Kidney (tissue), 14 donors: Measurements from ENCODE around the gene BAX. TPM values are rescaled to one million over a fixed set of nuclear protein-coding genes. Genes with fewer than 3 reads are reported as not detected.

ENCODE experiments used
- DNase-seq, 5 donors: peaks; one replicate each; pipeline ENCODE4 v3.0.0-alpha.2; 2013 to 2020
- FAIRE-seq: peaks from 2 replicates; lab custom pipeline; 2012; peaks lifted over from hg19 to GRCh38; lab: Jason Lieb, UNC
- H3K27ac ChIP-seq, 2 donors: one replicate each; pipeline ENCODE4 v1.7.0; 2013; ENCODE audit warnings: low read depth in 2 of 2, low read length in 2 of 2, inconsistent platforms in 1 of 2
- H3K27me3 ChIP-seq: one replicate; pipeline ENCODE4 v1.7.1; 2013; ENCODE audit warnings: low read length, inconsistent platforms; ENCODE audit not compliant: control insufficient read depth, insufficient read depth
- H3K36me3 ChIP-seq, 3 donors: one replicate each; pipeline versions ENCODE4 v1.7.0 to v1.7.1; 2013; ENCODE audit warnings: low read length in 3 of 3, control low read depth in 1 of 3, inconsistent platforms in 1 of 3; ENCODE audit not compliant: insufficient read depth in 3 of 3, control insufficient read depth in 2 of 3
- H3K4me1 ChIP-seq, 3 donors: one replicate each; pipeline versions ENCODE4 v1.7.0 to v1.7.1; 2013; ENCODE audit warnings: low read length in 3 of 3, inconsistent platforms in 1 of 3, low read depth in 1 of 3; ENCODE audit not compliant: control insufficient read depth in 2 of 3, insufficient read depth in 2 of 3
- H3K4me3 ChIP-seq, 3 donors: one replicate each; pipeline versions ENCODE4 v1.7.0 to v1.8.1; 2013; ENCODE audit warnings: low read length in 3 of 3, control low read depth in 1 of 3, inconsistent platforms in 1 of 3
- H3K9ac ChIP-seq, 3 donors: one replicate each; pipeline versions ENCODE4 v1.7.0 to v1.7.1; 2013; ENCODE audit warnings: low read length in 3 of 3, control low read depth in 1 of 3, inconsistent platforms in 1 of 3
- H3K9me3 ChIP-seq, 3 donors: one replicate each; pipeline versions ENCODE4 v1.7.0 to v1.7.1; 2013; ENCODE audit warnings: low read length in 3 of 3, control low read depth in 1 of 3, inconsistent platforms in 1 of 3; ENCODE audit not compliant: control insufficient read depth in 2 of 3, insufficient read depth in 1 of 3
- intact Hi-C: fragments of 100-400 bp; cut with DNase I; formaldehyde crosslinking; loops from one replicate; pipeline ENCODE4 v1.11.1; 2022
- polyA plus RNA-seq: library from polyadenylated mRNA; stranded (reverse); fragments of 350-450 nt; fragmentation: Illumina TruSeq; extraction: RNeasy Lipid Tissue Mini Kit (QIAGEN cat#74804); gene quantifications from one replicate; pipeline ENCODE4 v1.2.3, GENCODE V29; 2014; ENCODE audit warnings: low read depth, low replicate concordance; ENCODE audit not compliant: insufficient read depth
- total RNA-seq: library from RNA; stranded (reverse); fragmentation: NEBNext Ultra II Directional; extraction: Animal tissue kit (Norgen Biotek cat#: 25700); gene quantifications from one replicate; pipeline ENCODE4 v1.2.1, GENCODE V29; 2021
- TF ChIP-seq, protein P1 (sequence below): IDR thresholded peaks from 3 replicates; pipeline ENCODE4 v1.5.1; 2012; ENCODE audit warnings: mild to moderate bottlenecking, moderate library complexity, borderline replicate concordance; ENCODE audit not compliant: insufficient read depth; ENCODE audit errors: extremely low read depth
- donor health status: control.
- donor health status: control.
- donor health status: control.
- donor health status: control.
- donor health status: control.
- donor health status: DM: yes; HTN: yes; CAD: no.
- donor health status: Normal renal cell carcinoma (clear cell type).

BAX gene
- total and polyA plus RNA-seq, 2 donors from 2014 or later, result 76.7 to 141 TPM

GRCh38 chr19:48964205-48965039, 9.7 kb downstream of the BAX start:
- TF ChIP-seq, protein P1, sequence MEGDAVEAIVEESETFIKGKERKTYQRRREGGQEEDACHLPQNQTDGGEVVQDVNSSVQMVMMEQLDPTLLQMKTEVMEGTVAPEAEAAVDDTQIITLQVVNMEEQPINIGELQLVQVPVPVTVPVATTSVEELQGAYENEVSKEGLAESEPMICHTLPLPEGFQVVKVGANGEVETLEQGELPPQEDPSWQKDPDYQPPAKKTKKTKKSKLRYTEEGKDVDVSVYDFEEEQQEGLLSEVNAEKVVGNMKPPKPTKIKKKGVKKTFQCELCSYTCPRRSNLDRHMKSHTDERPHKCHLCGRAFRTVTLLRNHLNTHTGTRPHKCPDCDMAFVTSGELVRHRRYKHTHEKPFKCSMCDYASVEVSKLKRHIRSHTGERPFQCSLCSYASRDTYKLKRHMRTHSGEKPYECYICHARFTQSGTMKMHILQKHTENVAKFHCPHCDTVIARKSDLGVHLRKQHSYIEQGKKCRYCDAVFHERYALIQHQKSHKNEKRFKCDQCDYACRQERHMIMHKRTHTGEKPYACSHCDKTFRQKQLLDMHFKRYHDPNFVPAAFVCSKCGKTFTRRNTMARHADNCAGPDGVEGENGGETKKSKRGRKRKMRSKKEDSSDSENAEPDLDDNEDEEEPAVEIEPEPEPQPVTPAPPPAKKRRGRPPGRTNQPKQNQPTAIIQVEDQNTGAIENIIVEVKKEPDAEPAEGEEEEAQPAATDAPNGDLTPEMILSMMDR, result no peak
- Histone ChIP-seq H3K27ac (peak overlapping the region; percentile 92 to 95), H3K4me3 (peak overlapping the region in 2 of 3 donors; percentile 57 to 73), H3K4me1 (peaks cover 0 to 29% (median 21%) of the 10 kb centered on the region in 3 donors), H3K36me3 (peaks cover 3 to 35% (median 4%) of the 10 kb centered on the region in 3 donors), H3K9ac (peak overlapping the region in 2 of 3 donors; percentile 41 to 74), H3K9me3 (no peaks in the 10 kb centered on the region), H3K27me3 (no peaks in the 10 kb centered on the region)
- no peak for FAIRE-seq
- intact Hi-C loops, result no loop called here
- DNase-seq, result peak in 2 of 5 donors; percentile 51 to 52

DNA sequence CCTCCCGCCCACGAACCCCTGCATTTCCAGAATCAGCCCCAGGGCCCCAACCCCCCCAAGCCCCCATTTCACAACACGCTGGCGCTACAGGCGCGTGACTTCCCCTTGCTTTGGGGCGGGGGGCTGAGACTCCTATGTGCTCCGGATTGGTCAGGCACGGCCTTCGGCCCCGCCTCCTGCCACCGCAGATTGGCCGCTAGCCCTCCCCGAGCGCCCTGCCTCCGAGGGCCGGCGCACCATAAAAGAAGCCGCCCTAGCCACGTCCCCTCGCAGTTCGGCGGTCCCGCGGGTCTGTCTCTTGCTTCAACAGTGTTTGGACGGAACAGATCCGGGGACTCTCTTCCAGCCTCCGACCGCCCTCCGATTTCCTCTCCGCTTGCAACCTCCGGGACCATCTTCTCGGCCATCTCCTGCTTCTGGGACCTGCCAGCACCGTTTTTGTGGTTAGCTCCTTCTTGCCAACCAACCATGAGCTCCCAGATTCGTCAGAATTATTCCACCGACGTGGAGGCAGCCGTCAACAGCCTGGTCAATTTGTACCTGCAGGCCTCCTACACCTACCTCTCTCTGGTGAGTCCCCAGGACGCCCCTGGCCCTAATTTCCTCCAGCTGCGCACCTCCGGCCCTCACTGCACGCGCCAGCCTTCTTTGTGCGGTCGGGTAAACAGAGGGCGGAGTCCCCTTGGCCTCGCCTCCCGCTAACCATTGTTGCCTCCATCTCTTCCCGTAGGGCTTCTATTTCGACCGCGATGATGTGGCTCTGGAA, 10.5 kb downstream of the BAX start, which contains the start of gene FTL:
TSS of gene FTL (plus strand) at position 270 of the 766 bp plus-strand sequence. CDS start at position 469, 199 bp downstream.
- FAIRE-seq (peak; percentile 69), DNase-seq (peak; percentile 96 to 99 (median 97))
- Histone ChIP-seq H3K4me1 (peaks cover 0 to 29% (median 21%) of the 10 kb centered on the region in 3 donors), H3K9me3 (no peaks in the 10 kb centered on the region), H3K4me3 (peak within 1 kb of the TSS; percentile 86 to 98 (median 96)), H3K27ac (peak within 1 kb of the TSS; percentile 94 to 95), H3K9ac (peak within 1 kb of the TSS; percentile 52 to 79 (median 74)), H3K36me3 (peaks cover 3 to 42% (median 4%) of the 10 kb centered on the region in 3 donors), H3K27me3 (no peaks in the 10 kb centered on the region)
- TF ChIP-seq, protein P1, result no peak
- intact Hi-C loops, result no loop called here

- Histone ChIP-seq H3K4me3 (peak overlapping the region; percentile 86 to 98 (median 96)), H3K9ac (peak overlapping the region; percentile 52 to 79 (median 74)), H3K4me1 (peaks cover 0 to 28% (median 22%) of the 10 kb centered on the region in 3 donors), H3K27me3 (no peaks in the 10 kb centered on the region), H3K9me3 (no peaks in the 10 kb centered on the region), H3K27ac (peak overlapping the region; percentile 94 to 95), H3K36me3 (peaks cover 3 to 46% (median 4%) of the 10 kb centered on the region in 3 donors)
- intact Hi-C loops, result no loop called here
- FAIRE-seq (no peak), DNase-seq (peak; percentile 92 to 96 (median 96))
- TF ChIP-seq, protein P1, result no peak
Measured at GRCh38 chr19:48965806-48966540, 11.3 kb downstream of the BAX start.
